C4-2B (cell line): ENCODE data around the gene TSEN54.

Experiments used
- ZFX ChIP-seq: fragments of 450-650 bp; IDR thresholded peaks from 2 replicates; pipeline ENCODE4 v1.6.1; 2017
- TF ChIP-seq, protein P1 (sequence below): fragments of 450-650 bp; conservative IDR thresholded peaks from 2 replicates; pipeline ENCODE4 v1.5.1; 2017; ENCODE audit warnings: mild to moderate bottlenecking

DNA sequence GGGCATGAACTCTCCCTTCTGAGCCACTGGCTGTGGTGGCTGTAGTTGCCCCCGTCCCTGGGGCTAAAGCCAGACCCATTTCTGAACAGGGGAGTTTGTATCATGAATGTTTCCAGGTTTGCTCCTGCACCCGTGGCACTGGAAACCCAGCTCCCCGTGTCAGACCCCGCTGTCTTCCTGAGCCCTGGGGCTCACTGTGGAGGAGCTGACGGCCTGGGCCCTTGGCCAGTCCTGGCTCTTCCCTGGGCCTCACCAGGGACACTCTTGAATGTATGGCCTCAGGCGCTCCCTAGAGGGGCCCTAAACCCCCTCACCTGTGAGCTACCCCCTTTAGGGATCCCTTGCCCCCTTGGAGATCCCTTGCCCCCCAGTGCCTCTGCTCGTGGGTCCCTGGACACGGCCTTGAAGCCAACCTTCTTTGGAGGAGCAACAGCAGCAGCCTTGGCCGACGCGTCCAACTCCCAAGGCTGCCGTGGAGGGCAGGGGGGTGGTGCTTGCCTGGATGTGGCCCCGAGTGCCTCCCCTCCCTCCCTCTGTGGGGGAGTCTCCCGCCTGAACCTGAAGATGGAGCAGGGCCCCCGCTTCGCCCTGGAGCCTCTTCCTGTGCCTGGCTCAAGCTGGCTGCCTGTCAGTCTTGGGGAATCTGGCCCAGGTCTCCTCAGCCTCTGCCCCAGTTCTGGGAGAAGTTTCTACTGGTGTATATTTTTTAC, 16.9 kb upstream of the TSEN54 start:
- TF ChIP-seq, protein P1, sequence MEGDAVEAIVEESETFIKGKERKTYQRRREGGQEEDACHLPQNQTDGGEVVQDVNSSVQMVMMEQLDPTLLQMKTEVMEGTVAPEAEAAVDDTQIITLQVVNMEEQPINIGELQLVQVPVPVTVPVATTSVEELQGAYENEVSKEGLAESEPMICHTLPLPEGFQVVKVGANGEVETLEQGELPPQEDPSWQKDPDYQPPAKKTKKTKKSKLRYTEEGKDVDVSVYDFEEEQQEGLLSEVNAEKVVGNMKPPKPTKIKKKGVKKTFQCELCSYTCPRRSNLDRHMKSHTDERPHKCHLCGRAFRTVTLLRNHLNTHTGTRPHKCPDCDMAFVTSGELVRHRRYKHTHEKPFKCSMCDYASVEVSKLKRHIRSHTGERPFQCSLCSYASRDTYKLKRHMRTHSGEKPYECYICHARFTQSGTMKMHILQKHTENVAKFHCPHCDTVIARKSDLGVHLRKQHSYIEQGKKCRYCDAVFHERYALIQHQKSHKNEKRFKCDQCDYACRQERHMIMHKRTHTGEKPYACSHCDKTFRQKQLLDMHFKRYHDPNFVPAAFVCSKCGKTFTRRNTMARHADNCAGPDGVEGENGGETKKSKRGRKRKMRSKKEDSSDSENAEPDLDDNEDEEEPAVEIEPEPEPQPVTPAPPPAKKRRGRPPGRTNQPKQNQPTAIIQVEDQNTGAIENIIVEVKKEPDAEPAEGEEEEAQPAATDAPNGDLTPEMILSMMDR, result no peak
- TF ChIP-seq ZFX, result no peak
